Measurements from ENCODE around the gene COL5A1.

GRCh38 chr9:134717056-134717455 lies 75.5 kb downstream of the COL5A1 start:
- no peak for TF ChIP-seq CTCF (conservative IDR thresholded peaks at IDR 0.05)
- TF ChIP-seq ZFX (IDR thresholded peaks at IDR 0.05): no peak

Measured in C4-2B (cell line).